OCI-LY3 (cell line): ENCODE measurements around the gene XXYLT1.

Source experiments
- H2AFZ ChIP-seq: fragments of 200-600, 300-600 bp; shearing (Covaris generic); 2 replicates; pipeline ENCODE4 v1.6.0; 2014; ENCODE audit warnings: antibody characterized with exemption, low read depth, low read length
- H3K27ac ChIP-seq: fragments of 200-600, 300-600 bp; sonication (generic); 2 replicates; pipeline ENCODE4 v1.5.1; 2014; ENCODE audit warnings: mild to moderate bottlenecking, low read length, moderate library complexity, mixed read lengths
- H3K27me3 ChIP-seq: fragments of 200-600, 300-600 bp; sonication (generic); 2 replicates; pipeline ENCODE4 v1.6.1; 2014; ENCODE audit warnings: low read depth, low read length, mixed read lengths
- H3K36me3 ChIP-seq: fragments of 200-600, 300-600 bp; sonication (generic); replicated peaks from 2 replicates; pipeline ENCODE3; 2014; ENCODE audit warnings: low read depth, low read length, mixed read lengths
- H3K4me1 ChIP-seq: fragments of 300-600, 200-600 bp; sonication (generic); 2 replicates; pipeline ENCODE4 v1.6.1; 2014; ENCODE audit warnings: low read length, mixed read lengths
- H3K4me2 ChIP-seq: fragments of 200-600, 300-600 bp; sonication (generic); 2 replicates; pipeline ENCODE4 v1.6.1; 2014; ENCODE audit warnings: low read length, mixed read lengths
- H3K4me3 ChIP-seq: fragments of 300-600, 200-600 bp; sonication (generic); 2 replicates; pipeline ENCODE4 v1.5.1; 2014; ENCODE audit warnings: antibody characterized with exemption, mild to moderate bottlenecking, low read length, moderate library complexity
- H3K79me2 ChIP-seq: fragments of 300-600, 200-600 bp; shearing (Covaris generic); 2 replicates; pipeline ENCODE4 v1.6.1; 2014; ENCODE audit warnings: mild to moderate bottlenecking, low read length, mixed read lengths
- H3K9ac ChIP-seq: fragments of 300-600, 200-600 bp; shearing (Covaris generic); 2 replicates; pipeline ENCODE4 v1.6.0; 2014; ENCODE audit warnings: mild to moderate bottlenecking, low read length, moderate library complexity
- H3K9me3 ChIP-seq: fragments of 200-600, 300-600 bp; shearing (Covaris generic); 2 replicates; pipeline ENCODE4 v1.6.1; 2014; ENCODE audit warnings: low read length, mixed read lengths; ENCODE audit not compliant: insufficient read depth
- H4K20me1 ChIP-seq: fragments of 200-600, 300-600 bp; sonication (generic); 2 replicates; pipeline ENCODE4 v1.6.1; 2016; ENCODE audit warnings: low read length, mixed read lengths; ENCODE audit not compliant: insufficient read depth
- EZH2phosphoT487 ChIP-seq: fragments of 200-600 bp; shearing (Covaris generic); IDR thresholded peaks from 2 replicates; pipeline ENCODE4 v1.6.1; 2018; ENCODE audit warnings: antibody characterized with exemption, mixed run types, low read depth
- TF ChIP-seq, protein P1 (sequence below): fragments of 200-600, 300-600 bp; sonication (generic); IDR thresholded peaks from 2 replicates; pipeline ENCODE4 v1.5.1; 2014; ENCODE audit warnings: antibody characterized with exemption, low read length, low read depth

The XXYLT1 gene

DNA sequence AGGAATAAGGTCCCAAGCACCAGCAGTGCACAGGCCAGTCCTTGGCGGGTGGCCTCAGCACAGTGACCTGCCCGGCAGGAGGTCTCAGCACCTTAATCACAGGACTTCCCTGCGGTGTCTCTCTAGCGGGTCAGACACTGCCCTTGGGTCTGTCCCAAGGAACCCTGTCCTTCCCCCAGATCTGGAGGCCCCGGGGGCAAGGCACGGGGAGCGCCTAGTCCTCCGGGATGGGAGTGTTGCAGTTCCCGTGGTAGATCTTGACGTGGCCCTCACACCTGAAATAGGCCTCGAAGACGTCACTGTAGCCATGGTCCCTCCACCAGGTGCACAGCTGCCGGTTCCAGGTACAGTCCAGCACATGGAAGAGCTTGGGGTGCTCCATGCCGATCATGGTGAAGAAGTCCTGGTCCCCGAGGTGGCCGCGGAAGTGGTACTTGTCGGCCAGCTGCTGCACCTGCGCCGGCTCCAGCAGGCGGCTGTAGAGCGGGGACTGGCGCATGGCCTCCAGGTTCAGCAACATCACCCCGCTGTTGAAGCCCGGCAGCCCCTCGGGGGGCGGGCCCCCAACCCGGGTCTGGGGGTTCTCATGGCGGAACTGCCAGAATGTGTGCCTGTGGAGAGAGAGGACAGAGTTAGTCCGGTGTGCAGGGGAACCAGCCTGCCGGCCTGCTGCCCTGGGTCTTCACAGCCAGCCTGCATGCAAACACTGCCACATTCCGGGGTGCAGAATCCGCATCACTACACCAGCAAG lies 201.3 kb downstream of the XXYLT1 start:
- no peak overlapping the region for H2AFZ ChIP-seq
- no peaks in the 10 kb centered on the region for H3K79me2 ChIP-seq
- no peaks in the 10 kb centered on the region for H3K4me1 ChIP-seq
- no peaks in the 10 kb centered on the region for H4K20me1 ChIP-seq
- H3K4me3 ChIP-seq, result no peak overlapping the region
- no peak overlapping the region for H3K4me2 ChIP-seq
- no peak overlapping the region for H3K27ac ChIP-seq
- no peaks in the 10 kb centered on the region for H3K27me3 ChIP-seq
- H3K9ac ChIP-seq, result no peak overlapping the region
- H3K36me3 ChIP-seq, result no peaks in the 10 kb centered on the region
- TF ChIP-seq EZH2phosphoT487, result no peak
- TF ChIP-seq, protein P1, sequence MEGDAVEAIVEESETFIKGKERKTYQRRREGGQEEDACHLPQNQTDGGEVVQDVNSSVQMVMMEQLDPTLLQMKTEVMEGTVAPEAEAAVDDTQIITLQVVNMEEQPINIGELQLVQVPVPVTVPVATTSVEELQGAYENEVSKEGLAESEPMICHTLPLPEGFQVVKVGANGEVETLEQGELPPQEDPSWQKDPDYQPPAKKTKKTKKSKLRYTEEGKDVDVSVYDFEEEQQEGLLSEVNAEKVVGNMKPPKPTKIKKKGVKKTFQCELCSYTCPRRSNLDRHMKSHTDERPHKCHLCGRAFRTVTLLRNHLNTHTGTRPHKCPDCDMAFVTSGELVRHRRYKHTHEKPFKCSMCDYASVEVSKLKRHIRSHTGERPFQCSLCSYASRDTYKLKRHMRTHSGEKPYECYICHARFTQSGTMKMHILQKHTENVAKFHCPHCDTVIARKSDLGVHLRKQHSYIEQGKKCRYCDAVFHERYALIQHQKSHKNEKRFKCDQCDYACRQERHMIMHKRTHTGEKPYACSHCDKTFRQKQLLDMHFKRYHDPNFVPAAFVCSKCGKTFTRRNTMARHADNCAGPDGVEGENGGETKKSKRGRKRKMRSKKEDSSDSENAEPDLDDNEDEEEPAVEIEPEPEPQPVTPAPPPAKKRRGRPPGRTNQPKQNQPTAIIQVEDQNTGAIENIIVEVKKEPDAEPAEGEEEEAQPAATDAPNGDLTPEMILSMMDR, result no peak
- no peaks in the 10 kb centered on the region for H3K9me3 ChIP-seq

GRCh38 chr3:195068084-195069080 lies 202.6 kb downstream of the XXYLT1 start:
- Histone ChIP-seq H3K9ac (no peak overlapping the region), H3K4me2 (no peak overlapping the region), H3K79me2 (no peaks in the 10 kb centered on the region), H3K36me3 (no peaks in the 10 kb centered on the region), H3K27me3 (no peaks in the 10 kb centered on the region), H3K4me1 (no peaks in the 10 kb centered on the region), H4K20me1 (no peaks in the 10 kb centered on the region), H2AFZ (no peak overlapping the region), H3K4me3 (no peak overlapping the region), H3K9me3 (no peaks in the 10 kb centered on the region), H3K27ac (no peak overlapping the region)
- TF ChIP-seq, protein P1, result no peak
- TF ChIP-seq EZH2phosphoT487, result no peak

DNA sequence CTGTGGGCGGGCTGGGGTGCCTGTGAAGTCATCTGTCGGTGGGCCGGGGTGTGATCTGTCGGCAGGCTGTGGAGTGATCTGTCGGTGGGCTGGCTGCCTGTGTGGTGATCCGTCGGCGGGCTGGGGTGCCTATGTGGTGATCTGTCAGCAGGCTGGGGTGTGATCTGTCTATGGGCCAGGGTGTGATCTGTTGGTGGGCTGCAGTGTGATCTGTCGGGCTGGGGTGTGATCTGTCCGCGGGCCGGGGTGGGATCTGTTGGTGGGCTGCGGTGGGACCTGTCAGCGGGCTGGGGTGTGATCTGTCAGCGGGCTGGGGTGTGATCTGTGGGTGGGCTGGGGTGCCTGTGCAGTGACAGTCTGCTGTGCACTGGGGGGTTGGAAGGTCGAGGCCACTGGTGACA lies 204.5 kb downstream of the XXYLT1 start:
- no peak overlapping the region for H3K27ac ChIP-seq
- no peak overlapping the region for H3K4me2 ChIP-seq
- no peaks in the 10 kb centered on the region for H3K36me3 ChIP-seq
- H3K4me1 ChIP-seq, result no peaks in the 10 kb centered on the region
- H3K9ac ChIP-seq, result no peak overlapping the region
- no peaks in the 10 kb centered on the region for H4K20me1 ChIP-seq
- H3K79me2 ChIP-seq, result no peaks in the 10 kb centered on the region
- H2AFZ ChIP-seq, result no peak overlapping the region
- TF ChIP-seq, protein P1, result no peak
- TF ChIP-seq EZH2phosphoT487, result no peak
- no peaks in the 10 kb centered on the region for H3K9me3 ChIP-seq
- no peak overlapping the region for H3K4me3 ChIP-seq
- H3K27me3 ChIP-seq, result no peaks in the 10 kb centered on the region

DNA sequence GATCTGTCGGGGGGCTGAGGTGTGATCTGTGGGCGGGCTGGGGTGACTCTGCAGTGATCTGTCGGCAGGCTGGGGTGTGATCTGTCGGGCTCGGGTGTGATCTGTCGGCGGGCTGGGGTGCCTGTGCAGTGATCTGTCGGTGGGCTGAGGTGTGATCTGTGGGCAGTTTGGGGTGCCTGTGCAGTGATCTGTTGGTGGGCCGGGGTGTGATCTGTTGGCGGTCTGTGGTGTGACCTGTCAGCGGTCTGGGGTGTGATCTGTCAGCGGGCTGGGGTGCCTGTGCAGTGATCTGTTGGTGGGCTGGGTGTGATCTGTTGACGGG lies 205.1 kb downstream of the XXYLT1 start:
- no peaks in the 10 kb centered on the region for H3K27me3 ChIP-seq
- no peak overlapping the region for H2AFZ ChIP-seq
- no peaks in the 10 kb centered on the region for H3K79me2 ChIP-seq
- H3K36me3 ChIP-seq, result no peaks in the 10 kb centered on the region
- H3K4me1 ChIP-seq, result no peaks in the 10 kb centered on the region
- H3K4me3 ChIP-seq, result no peak overlapping the region
- TF ChIP-seq EZH2phosphoT487, result no peak
- TF ChIP-seq, protein P1, result no peak
- no peaks in the 10 kb centered on the region for H4K20me1 ChIP-seq
- no peak overlapping the region for H3K9ac ChIP-seq
- no peaks in the 10 kb centered on the region for H3K9me3 ChIP-seq
- H3K27ac ChIP-seq, result no peak overlapping the region
- H3K4me2 ChIP-seq, result no peak overlapping the region
